Measurements from ENCODE around the gene SLC39A11.
"Not testable (repeated sequence)": the region's sequence is repeated elsewhere in the genome, so short reads cannot be mapped to it uniquely, and the experiment has no call there.

The SLC39A11 gene

GRCh38 chr17:72713701-72714100 is 378.8 kb downstream of the SLC39A11 start:
- POLR2A ChIA-PET = no interaction called here

GRCh38 chr17:72711521-72712310 is 380.8 kb downstream of the SLC39A11 start:
- CTCF ChIA-PET = interaction anchor here (10.0 kb wide), 1 partner anchor 15 kb away, joined by 77 read pairs; no protein-coding TSS in a partner anchor
- POLR2A ChIA-PET = no interaction called here
- TF ChIP-seq, protein P1, sequence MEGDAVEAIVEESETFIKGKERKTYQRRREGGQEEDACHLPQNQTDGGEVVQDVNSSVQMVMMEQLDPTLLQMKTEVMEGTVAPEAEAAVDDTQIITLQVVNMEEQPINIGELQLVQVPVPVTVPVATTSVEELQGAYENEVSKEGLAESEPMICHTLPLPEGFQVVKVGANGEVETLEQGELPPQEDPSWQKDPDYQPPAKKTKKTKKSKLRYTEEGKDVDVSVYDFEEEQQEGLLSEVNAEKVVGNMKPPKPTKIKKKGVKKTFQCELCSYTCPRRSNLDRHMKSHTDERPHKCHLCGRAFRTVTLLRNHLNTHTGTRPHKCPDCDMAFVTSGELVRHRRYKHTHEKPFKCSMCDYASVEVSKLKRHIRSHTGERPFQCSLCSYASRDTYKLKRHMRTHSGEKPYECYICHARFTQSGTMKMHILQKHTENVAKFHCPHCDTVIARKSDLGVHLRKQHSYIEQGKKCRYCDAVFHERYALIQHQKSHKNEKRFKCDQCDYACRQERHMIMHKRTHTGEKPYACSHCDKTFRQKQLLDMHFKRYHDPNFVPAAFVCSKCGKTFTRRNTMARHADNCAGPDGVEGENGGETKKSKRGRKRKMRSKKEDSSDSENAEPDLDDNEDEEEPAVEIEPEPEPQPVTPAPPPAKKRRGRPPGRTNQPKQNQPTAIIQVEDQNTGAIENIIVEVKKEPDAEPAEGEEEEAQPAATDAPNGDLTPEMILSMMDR (IDR thresholded peaks at IDR 0.05; ENCODE audit: control extremely low read depth, extremely low read depth, low read depth, missing control alignments) = no peak
- DNase-seq (ENCODE audit: extremely low spot score) = no peak

More at GRCh38 chr17:72713701-72714100, 378.8 kb downstream of the SLC39A11 start:
- DNase-seq (ENCODE audit: extremely low spot score) = no peak
- CTCF ChIA-PET = interaction anchor here (1.2 to 10.0 kb wide), 3 partner anchors 13 to 268 kb away, joined by 3 to 77 read pairs (median 4); no protein-coding TSS in a partner anchor
- TF ChIP-seq, protein P1 (IDR thresholded peaks at IDR 0.05; ENCODE audit: control extremely low read depth, extremely low read depth, low read depth, missing control alignments) = no peak

DNA sequence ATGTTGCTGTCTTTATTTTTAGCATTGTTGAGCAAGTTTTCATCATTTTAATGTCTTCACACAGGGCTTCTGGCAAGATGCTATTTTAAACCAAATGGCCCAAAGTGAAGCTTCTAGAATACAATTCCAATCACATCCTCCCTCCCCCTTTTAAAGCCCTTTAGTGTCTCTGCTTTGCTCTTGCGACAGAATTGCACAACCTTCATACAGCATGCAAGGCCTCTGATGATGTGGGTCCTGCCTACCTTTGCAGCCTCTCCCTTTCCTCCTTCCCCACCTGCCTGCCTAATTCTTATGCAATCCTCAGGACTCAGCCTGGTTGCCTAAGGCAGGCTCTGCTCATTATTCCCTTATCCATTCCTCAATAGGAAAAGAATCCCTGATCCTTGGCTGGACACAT is 381.7 kb downstream of the SLC39A11 start:
- ChIA-PET POLR2A (no interaction called here), CTCF (interaction anchor here (10.0 kb wide), 1 partner anchor 16 kb away, joined by 77 read pairs; no protein-coding TSS in a partner anchor)
- TF ChIP-seq, protein P1 (IDR thresholded peaks at IDR 0.05; ENCODE audit: control extremely low read depth, extremely low read depth, low read depth, missing control alignments) = no peak
- DNase-seq (ENCODE audit: extremely low spot score) = no peak

- DNase-seq (ENCODE audit: extremely low spot score) = no peak
- ChIA-PET CTCF (interaction anchor here (1.5 kb wide), 1 partner anchor 18 kb away, joined by 3 read pairs; no protein-coding TSS in a partner anchor), POLR2A (no interaction called here)
- TF ChIP-seq, protein P1 (IDR thresholded peaks at IDR 0.05; ENCODE audit: control extremely low read depth, extremely low read depth, low read depth, missing control alignments) = no peak
Observed at GRCh38 chr17:72710202-72710601, 382.3 kb downstream of the SLC39A11 start.

DNA sequence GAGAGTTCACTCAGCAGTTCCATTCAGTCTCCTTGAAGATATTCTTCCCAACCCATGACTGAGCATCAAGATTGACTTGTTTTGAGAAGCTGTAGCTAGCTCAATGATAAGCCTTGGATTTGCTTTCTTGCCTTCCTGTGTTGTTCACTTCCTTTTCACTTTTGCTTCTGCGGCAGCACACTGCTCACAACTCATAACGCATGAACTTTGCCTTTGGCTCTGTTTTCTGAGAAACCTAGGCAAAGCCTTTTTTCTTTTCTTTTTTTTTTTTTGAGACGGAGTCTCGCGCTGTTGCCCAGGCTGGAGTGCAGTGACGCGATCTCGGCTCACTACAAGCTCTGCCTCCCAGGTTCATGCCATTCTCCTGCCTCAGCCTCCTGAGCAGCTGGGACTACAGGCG is 383.8 kb downstream of the SLC39A11 start:
- not testable (repeated sequence) for DNase-seq (ENCODE audit: extremely low spot score)
- POLR2A ChIA-PET = interaction anchor here (0.7 kb wide), 1 partner anchor 12 kb away, joined by 3 read pairs; no protein-coding TSS in a partner anchor
- CTCF ChIA-PET = interaction anchor here (1.0 to 1.5 kb wide), 3 partner anchors 10 to 20 kb away, joined by 3 to 7 read pairs (median 3); no protein-coding TSS in a partner anchor

DNA sequence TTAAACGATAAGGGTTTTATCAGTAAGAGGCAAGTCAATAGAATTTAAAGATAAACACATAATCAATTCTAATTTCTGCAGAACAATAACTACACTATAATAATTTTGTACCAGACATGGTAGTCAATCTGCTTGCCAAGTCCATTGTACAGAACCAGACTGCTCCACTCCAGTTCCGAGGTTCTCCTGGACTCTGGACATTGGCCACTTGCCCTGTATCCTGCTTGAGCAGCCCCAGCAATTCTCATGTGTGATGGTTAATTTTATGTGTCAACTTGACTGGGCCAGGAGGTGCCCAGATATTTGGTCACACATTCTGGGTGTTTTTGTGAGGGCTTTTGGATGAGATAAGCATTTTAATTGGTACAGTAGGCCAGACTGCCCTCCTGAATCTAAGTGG is 384.6 kb downstream of the SLC39A11 start:
- CTCF ChIA-PET = no interaction called here
- POLR2A ChIA-PET = no interaction called here
- TF ChIP-seq, protein P1 (IDR thresholded peaks at IDR 0.05; ENCODE audit: control extremely low read depth, extremely low read depth, low read depth, missing control alignments) = no peak
- no peak for DNase-seq (ENCODE audit: extremely low spot score)

GRCh38 chr17:72706396-72706981 is 386.0 kb downstream of the SLC39A11 start:
- no peak for DNase-seq (ENCODE audit: extremely low spot score)
- TF ChIP-seq, protein P1 (IDR thresholded peaks at IDR 0.05; ENCODE audit: control extremely low read depth, extremely low read depth, low read depth, missing control alignments) = no peak
- ChIA-PET POLR2A (no interaction called here), CTCF (interaction anchor here (1.1 to 2.3 kb wide), 2 partner anchors 16 to 19 kb away, joined by 3 to 14 read pairs; no protein-coding TSS in a partner anchor)

All from GM10248 (cell line).